H9 (cell line): ENCODE measurements around the gene GOLPH3L. TPM values are rescaled to one million over a fixed set of nuclear protein-coding genes. Genes with fewer than 3 reads are reported as not detected.

Experiments used
- DNase-seq: peaks from one replicate; pipeline ENCODE4 v3.0.0-alpha.2; 2017
- H2AFZ ChIP-seq: one replicate; pipeline ENCODE4 v1.6.1; 2013; ENCODE audit warnings: mild to moderate bottlenecking, low read length, control low read depth, moderate library complexity
- H2AK5ac ChIP-seq: 2 replicates; pipeline ENCODE4 v1.6.1; 2013; ENCODE audit warnings: low read length, control low read depth, mixed read lengths; ENCODE audit not compliant: insufficient read length
- H2BK120ac ChIP-seq: one replicate; pipeline ENCODE4 v1.6.1; 2013; ENCODE audit warnings: low read depth, mild to moderate bottlenecking, low read length, control low read depth, inconsistent platforms; ENCODE audit not compliant: poor library complexity, severe bottlenecking
- H2BK12ac ChIP-seq: 2 replicates; pipeline ENCODE4 v1.6.1; 2013; ENCODE audit warnings: low read length, control low read depth, mixed read lengths, low read depth; ENCODE audit not compliant: insufficient read length
- H2BK15ac ChIP-seq: 2 replicates; pipeline ENCODE4 v1.6.1; 2013; ENCODE audit warnings: low read depth, low read length, control low read depth
- H2BK20ac ChIP-seq: one replicate; pipeline ENCODE4 v1.6.1; 2013; ENCODE audit warnings: low read depth, mild to moderate bottlenecking, low read length, control low read depth, inconsistent platforms; ENCODE audit not compliant: poor library complexity, severe bottlenecking
- H2BK5ac ChIP-seq: 2 replicates; pipeline ENCODE4 v1.6.1; 2013; ENCODE audit warnings: low read length, control low read depth, mixed read lengths; ENCODE audit not compliant: insufficient read length
- H3K14ac ChIP-seq: 2 replicates; pipeline ENCODE4 v1.6.1; 2013; ENCODE audit warnings: low read length, control low read depth; ENCODE audit not compliant: insufficient read depth
- H3K18ac ChIP-seq: 2 replicates; pipeline ENCODE4 v1.6.1; 2013; ENCODE audit warnings: low read depth, mild to moderate bottlenecking, mixed read lengths, low read length, control low read depth; ENCODE audit not compliant: insufficient read length
- H3K23ac ChIP-seq: 2 replicates; pipeline ENCODE4 v1.6.1; 2013; ENCODE audit warnings: low read length, control low read depth, mixed read lengths, low read depth; ENCODE audit not compliant: insufficient read length
- H3K23me2 ChIP-seq: 2 replicates; pipeline ENCODE4 v1.6.1; 2013; ENCODE audit warnings: low read depth, mild to moderate bottlenecking, mixed read lengths, low read length, control low read depth; ENCODE audit not compliant: insufficient read length, poor library complexity, severe bottlenecking
- H3K27ac ChIP-seq: 2 replicates; pipeline ENCODE4 v1.5.1; 2013; ENCODE audit warnings: low read length, control low read depth, mixed read lengths, low read depth; ENCODE audit not compliant: insufficient read length
- H3K27me3 ChIP-seq: 2 replicates; pipeline ENCODE4 v1.6.1; 2013; ENCODE audit warnings: low read length, control low read depth, inconsistent platforms; ENCODE audit not compliant: insufficient read depth
- H3K4ac ChIP-seq: 2 replicates; pipeline ENCODE4 v1.6.1; 2013; ENCODE audit warnings: low read depth, mild to moderate bottlenecking, control low read depth, inconsistent platforms, low read length, moderate library complexity
- H3K4me1 ChIP-seq: 2 replicates; pipeline ENCODE4 v1.6.1; 2013; ENCODE audit warnings: low read length, control low read depth, inconsistent platforms; ENCODE audit not compliant: insufficient read depth
- H3K4me2 ChIP-seq: 2 replicates; pipeline ENCODE4 v1.6.1; 2013; ENCODE audit warnings: low read length, control low read depth, mixed read lengths; ENCODE audit not compliant: insufficient read length, insufficient read depth
- H3K56ac ChIP-seq: 2 replicates; pipeline ENCODE4 v1.6.1; 2013; ENCODE audit warnings: low read depth, mild to moderate bottlenecking, mixed read lengths, low read length, control low read depth; ENCODE audit not compliant: insufficient read length
- H3K79me1 ChIP-seq: 2 replicates; pipeline ENCODE4 v1.6.1; 2013; ENCODE audit warnings: low read depth, mild to moderate bottlenecking, moderate library complexity, low read length, control low read depth, inconsistent platforms; ENCODE audit not compliant: insufficient read depth, poor library complexity, severe bottlenecking
- H3K79me2 ChIP-seq: 2 replicates; pipeline ENCODE4 v1.6.1; 2013; ENCODE audit warnings: low read length, control low read depth, inconsistent platforms; ENCODE audit not compliant: insufficient read depth
- H3K9ac ChIP-seq: 2 replicates; pipeline ENCODE4 v1.6.1; 2013; ENCODE audit warnings: low read length, control low read depth, mixed read lengths; ENCODE audit not compliant: insufficient read length; ENCODE audit errors: extremely low read depth
- H3K9me3 ChIP-seq: one replicate; pipeline ENCODE4 v1.6.1; 2013; ENCODE audit warnings: low read depth, low read length, inconsistent platforms; ENCODE audit not compliant: control insufficient read depth
- H3T11ph ChIP-seq: one replicate; pipeline ENCODE4 v1.6.1; 2013; ENCODE audit warnings: mild to moderate bottlenecking, low read length, control low read depth, inconsistent platforms
- H4K20me1 ChIP-seq: one replicate; pipeline ENCODE4 v1.6.1; 2013; ENCODE audit not compliant: control insufficient read depth, insufficient read length, insufficient read depth
- H4K5ac ChIP-seq: 2 replicates; pipeline ENCODE4 v1.6.1; 2013; ENCODE audit warnings: low read depth, mild to moderate bottlenecking, mixed read lengths, low read length, control low read depth; ENCODE audit not compliant: insufficient read length
- H4K8ac ChIP-seq: replicated peaks from 2 replicates; pipeline ENCODE4 v1.6.1; 2013; ENCODE audit warnings: low read length, control low read depth, mixed read lengths, low read depth; ENCODE audit not compliant: insufficient read length
- H4K91ac ChIP-seq: 2 replicates; pipeline ENCODE4 v1.6.1; 2013; ENCODE audit warnings: low read depth, mild to moderate bottlenecking, moderate library complexity, mixed read lengths, low read length, control low read depth; ENCODE audit not compliant: insufficient read length
- H3K27ac Mint-ChIP-seq, 3 experiments: 2 replicates in 2 of 3; 3 replicates in 1 of 3; pipeline ENCODE4 v1.8.0; 2020 to 2021; ENCODE audit warnings: mixed read lengths in 3 of 3, mild to moderate bottlenecking in 1 of 3, moderate library complexity in 1 of 3
- H3K27me3 Mint-ChIP-seq: 2 replicates; pipeline ENCODE4 v1.8.0; 2021; ENCODE audit warnings: low read depth, mild to moderate bottlenecking, moderate library complexity, mixed read lengths
- H3K36me3 Mint-ChIP-seq, 3 experiments: 2 replicates in 2 of 3; 3 replicates in 1 of 3; pipeline ENCODE4 v1.8.0; 2020 to 2021; ENCODE audit warnings: low read depth in 3 of 3, mixed read lengths in 3 of 3; ENCODE audit not compliant: insufficient read depth in 1 of 3
- H3K4me1 Mint-ChIP-seq, 2 experiments: 2 replicates each; pipeline ENCODE4 v1.8.0; 2020; ENCODE audit warnings: mixed read lengths in 2 of 2
- H3K4me3 Mint-ChIP-seq, 2 experiments: 2 replicates in 1 of 2; 3 replicates in 1 of 2; pipeline ENCODE4 v1.8.0; 2020 to 2021; ENCODE audit warnings: mild to moderate bottlenecking in 2 of 2, mixed read lengths in 2 of 2, moderate library complexity in 1 of 2
- H3K9me3 Mint-ChIP-seq, 2 experiments: 2 replicates in 1 of 2; 3 replicates in 1 of 2; pipeline ENCODE4 v1.8.0; 2020; ENCODE audit warnings: mild to moderate bottlenecking in 2 of 2, mixed read lengths in 2 of 2, moderate library complexity in 1 of 2
- WGBS: extraction: QIAGEN DNeasy Blood & Tissue Kit; methylation state at CpG from one replicate; pipeline ENCODE4 v1.1.7; 2013; ENCODE audit warnings: missing lambda C conversion rate, low lambda C conversion rate, mixed read lengths; ENCODE audit not compliant: insufficient read length; ENCODE audit errors: extremely low coverage; 5-methylcytosine and 5-hydroxymethylcytosine counted together
- total RNA-seq: library from RNA; stranded (reverse); gene quantifications from 2 replicates; pipeline ENCODE4 v1.2.1, GENCODE V29; 2021
- TF ChIP-seq, protein P1 (sequence below): fragments of 200-600 bp; sonication (generic); conservative IDR thresholded peaks from 3 replicates; pipeline ENCODE4 v1.8.0; 2021; ENCODE audit warnings: antibody characterized with exemption, mild to moderate bottlenecking

Gene GOLPH3L
- total RNA-seq, 1 experiment from 2014 or later, result 30.5 TPM

DNA sequence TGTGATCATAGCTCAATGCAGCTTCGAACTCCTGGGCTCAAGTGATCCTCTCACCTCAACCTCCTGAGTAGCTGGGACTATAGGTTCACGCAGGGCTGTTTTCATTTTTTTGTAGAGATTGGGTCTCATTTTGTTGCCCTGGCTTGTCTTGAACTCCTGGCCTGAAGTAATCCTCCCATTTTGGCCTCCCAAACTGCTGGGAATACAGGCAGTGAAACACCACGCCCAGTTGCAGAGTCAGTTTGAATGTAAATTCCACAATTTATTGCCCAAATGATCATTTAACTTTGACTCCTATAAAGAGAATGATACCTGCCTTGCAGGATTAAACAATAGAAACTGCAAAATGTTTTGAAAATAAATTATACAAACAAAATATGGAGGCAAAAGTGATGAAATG, 10.7 kb downstream of the GOLPH3L start:
- Mint-ChIP-seq H3K27me3 (no peaks in the 10 kb centered on the region), H3K4me1 (peaks cover 6 to 7% of the 10 kb centered on the region in 2 experiments), H3K4me3 (no peak overlapping the region), H3K36me3 (peaks cover 8 to 33% (median 29%) of the 10 kb centered on the region in 3 experiments; a peak in 6 of 7 replicates), H3K9me3 (no peaks in the 10 kb centered on the region), H3K27ac (peak overlapping the region in 2 of 3 experiments; percentile 23 to 44; a peak in 2 of 7 replicates)
- H3K14ac ChIP-seq, result no peak overlapping the region
- no peak overlapping the region for H2BK120ac ChIP-seq
- H3T11ph ChIP-seq, result no peak overlapping the region
- no CpG with 5 or more reads among the region's 3 CpGs for WGBS
- H2AFZ ChIP-seq, result no peak overlapping the region
- no peaks in the 10 kb centered on the region for H3K9me3 ChIP-seq
- no peak overlapping the region for H2BK20ac ChIP-seq
- no peak overlapping the region for H2BK12ac ChIP-seq
- H3K79me2 ChIP-seq, result no peaks in the 10 kb centered on the region; the same call in 1 of the 2 replicates
- H4K8ac ChIP-seq, result no peak overlapping the region
- no peak overlapping the region for H4K91ac ChIP-seq
- no peak overlapping the region for H3K23ac ChIP-seq
- no peak overlapping the region for H2BK15ac ChIP-seq
- TF ChIP-seq, protein P1, sequence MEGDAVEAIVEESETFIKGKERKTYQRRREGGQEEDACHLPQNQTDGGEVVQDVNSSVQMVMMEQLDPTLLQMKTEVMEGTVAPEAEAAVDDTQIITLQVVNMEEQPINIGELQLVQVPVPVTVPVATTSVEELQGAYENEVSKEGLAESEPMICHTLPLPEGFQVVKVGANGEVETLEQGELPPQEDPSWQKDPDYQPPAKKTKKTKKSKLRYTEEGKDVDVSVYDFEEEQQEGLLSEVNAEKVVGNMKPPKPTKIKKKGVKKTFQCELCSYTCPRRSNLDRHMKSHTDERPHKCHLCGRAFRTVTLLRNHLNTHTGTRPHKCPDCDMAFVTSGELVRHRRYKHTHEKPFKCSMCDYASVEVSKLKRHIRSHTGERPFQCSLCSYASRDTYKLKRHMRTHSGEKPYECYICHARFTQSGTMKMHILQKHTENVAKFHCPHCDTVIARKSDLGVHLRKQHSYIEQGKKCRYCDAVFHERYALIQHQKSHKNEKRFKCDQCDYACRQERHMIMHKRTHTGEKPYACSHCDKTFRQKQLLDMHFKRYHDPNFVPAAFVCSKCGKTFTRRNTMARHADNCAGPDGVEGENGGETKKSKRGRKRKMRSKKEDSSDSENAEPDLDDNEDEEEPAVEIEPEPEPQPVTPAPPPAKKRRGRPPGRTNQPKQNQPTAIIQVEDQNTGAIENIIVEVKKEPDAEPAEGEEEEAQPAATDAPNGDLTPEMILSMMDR, result no peak
- H4K20me1 ChIP-seq, result no peaks in the 10 kb centered on the region
- H3K4me2 ChIP-seq, result no peak overlapping the region
- H3K18ac ChIP-seq, result no peak overlapping the region
- no peak overlapping the region for H3K9ac ChIP-seq
- H3K56ac ChIP-seq, result no peak overlapping the region
- no peak for DNase-seq
- H3K4me1 ChIP-seq, result no peaks in the 10 kb centered on the region
- no peak overlapping the region for H3K4ac ChIP-seq
- H2AK5ac ChIP-seq, result no peak overlapping the region
- H3K27me3 ChIP-seq, result no peaks in the 10 kb centered on the region
- H4K5ac ChIP-seq, result no peak overlapping the region
- H2BK5ac ChIP-seq, result no peak overlapping the region
- H3K79me1 ChIP-seq, result no peaks in the 10 kb centered on the region
- no peak overlapping the region for H3K27ac ChIP-seq
- no peaks in the 10 kb centered on the region for H3K23me2 ChIP-seq
